GM12878 (cell line): Measurements from ENCODE around the gene PRICKLE3.

Experiments used
- BACH1 ChIP-seq: fragments of 450-650 bp; IDR thresholded peaks from 2 replicates; pipeline ENCODE4 v1.6.1; 2017; ENCODE audit warnings: mild to moderate bottlenecking, borderline replicate concordance
- CHD2 ChIP-seq: IDR thresholded peaks from 2 replicates; pipeline ENCODE4 v1.6.1; 2011; ENCODE audit warnings: low read depth, low read length, improper control_type of control experiment, borderline replicate concordance
- ETV6 ChIP-seq, 2 experiments: fragments of 450-650 bp in 1 of 2; IDR thresholded peaks in 1 of 2; conservative IDR thresholded peaks in 1 of 2; 2 replicates each; pipeline ENCODE4 v1.6.1; 2014; ENCODE audit warnings: antibody characterized with exemption in 1 of 2, borderline replicate concordance in 1 of 2, low read depth in 1 of 2, mild to moderate bottlenecking in 1 of 2, moderate library complexity in 1 of 2

DNA sequence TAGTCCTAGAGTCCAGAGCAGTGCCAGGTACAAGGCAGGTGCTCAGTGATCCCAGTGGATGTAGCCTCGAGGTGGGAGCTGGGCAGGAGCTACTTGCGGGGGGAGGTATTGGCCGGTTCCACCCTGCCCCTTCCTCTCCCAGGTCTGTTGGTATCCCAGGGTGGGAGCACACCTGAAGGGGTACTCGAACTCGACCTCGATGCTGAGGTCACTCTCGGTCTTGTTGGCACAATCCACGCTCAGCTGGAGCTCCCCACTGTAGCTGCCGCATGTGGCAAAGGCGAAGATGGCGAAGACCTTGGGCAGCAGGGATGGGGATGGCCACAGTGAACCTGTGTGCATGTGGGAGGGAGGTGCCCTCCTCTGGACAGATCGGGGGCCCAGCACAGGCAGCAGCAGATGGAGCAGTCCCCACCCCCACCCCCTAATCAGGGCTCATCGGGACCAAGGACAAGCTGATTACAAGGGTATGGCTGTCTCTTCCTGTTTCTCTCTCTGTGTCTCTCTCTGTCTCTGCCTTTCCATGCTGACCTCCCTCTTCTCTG is 11.4 kb upstream of the PRICKLE3 start:
- TF ChIP-seq ETV6 (conservative IDR thresholded peaks at IDR 0.05 in 1 of 2, IDR thresholded peaks at IDR 0.05 in 1 of 2; ENCODE audit: borderline replicate concordance in 1 of 2, low read depth in 1 of 2) (no peak), CHD2 (no peak), BACH1 (no peak)
